GM19455 (cell line): Measurements from ENCODE around the gene PLBD1.
A peak's percentile ranks its signal among the peaks of the same experiment; 100 is the strongest.

ENCODE experiments used
- ATAC-seq: cut with Tn5 transposase; IDR thresholded peaks from one replicate; pipeline ENCODE4 v1.9.1; 2021; ENCODE audit not compliant: unreplicated experiment

PLBD1 gene

GRCh38 chr12:14567351-14568162 is at the start of gene PLBD1:
TSS of gene PLBD1 (minus strand) at chr12:14567883. CDS start at chr12:14567696, 187 bp downstream.
- peak; percentile 60 for ATAC-seq

GRCh38 chr12:14614704-14615121 is 47.0 kb upstream of the PLBD1 start:
- peak; percentile 40 for ATAC-seq

DNA sequence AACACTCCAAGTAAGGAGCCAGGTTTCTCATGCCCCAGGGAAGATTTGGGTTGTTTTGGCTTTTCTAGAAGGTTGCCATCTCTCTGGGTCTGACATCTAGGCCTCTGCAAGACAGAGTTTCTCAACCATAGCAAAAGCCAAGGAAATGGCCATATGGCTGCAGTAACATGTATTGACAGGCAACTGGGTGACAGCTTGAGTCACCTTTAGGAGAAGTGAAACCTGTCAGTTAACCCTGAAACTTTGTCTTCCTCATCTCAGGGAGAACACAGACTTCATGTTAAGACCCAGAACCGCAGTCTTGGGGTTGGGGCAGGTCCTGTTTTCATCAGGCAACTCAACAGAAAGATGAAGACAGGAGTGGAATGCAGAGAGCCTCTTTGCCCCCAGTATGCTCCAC is 46.0 kb upstream of the PLBD1 start:
- ATAC-seq: peak; percentile 97

GRCh38 chr12:14612898-14613445 is 45.3 kb upstream of the PLBD1 start:
- ATAC-seq: no peak

GRCh38 chr12:14612250-14612649 is 44.6 kb upstream of the PLBD1 start:
- ATAC-seq: no peak

- no peak for ATAC-seq
These were observed 44.0 kb upstream of the PLBD1 start for GRCh38 chr12:14611640-14612203.

- ATAC-seq: no peak
These were observed 39.9 kb upstream of the PLBD1 start for GRCh38 chr12:14607568-14607967.

DNA sequence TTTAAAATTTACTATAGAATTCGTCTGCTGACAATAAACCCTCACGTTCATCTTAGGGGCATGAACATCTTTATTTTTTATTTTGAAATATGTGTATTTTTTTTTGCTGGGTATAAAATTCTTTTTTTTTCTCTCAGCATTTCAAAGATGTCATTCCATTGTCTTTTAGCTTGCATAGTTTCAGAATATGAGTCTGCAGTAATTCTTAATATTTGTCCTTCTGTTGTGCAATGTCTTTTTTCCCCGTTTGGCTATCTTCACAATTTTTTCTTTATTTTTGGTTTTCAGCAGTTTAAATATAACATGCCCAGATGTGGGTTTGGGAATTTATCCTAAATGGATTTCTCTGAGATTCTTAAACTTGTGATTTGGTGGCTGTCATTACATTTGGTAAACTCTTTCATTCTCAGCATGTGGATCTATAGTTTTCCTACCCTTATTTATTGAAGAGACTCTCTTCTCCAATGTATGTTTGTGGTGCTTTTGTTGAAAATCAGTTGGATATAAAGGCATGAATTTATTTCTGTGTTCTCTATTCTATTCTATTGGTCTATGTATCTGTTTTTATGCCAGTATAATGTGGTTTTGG is 37.8 kb upstream of the PLBD1 start:
- no peak for ATAC-seq

DNA sequence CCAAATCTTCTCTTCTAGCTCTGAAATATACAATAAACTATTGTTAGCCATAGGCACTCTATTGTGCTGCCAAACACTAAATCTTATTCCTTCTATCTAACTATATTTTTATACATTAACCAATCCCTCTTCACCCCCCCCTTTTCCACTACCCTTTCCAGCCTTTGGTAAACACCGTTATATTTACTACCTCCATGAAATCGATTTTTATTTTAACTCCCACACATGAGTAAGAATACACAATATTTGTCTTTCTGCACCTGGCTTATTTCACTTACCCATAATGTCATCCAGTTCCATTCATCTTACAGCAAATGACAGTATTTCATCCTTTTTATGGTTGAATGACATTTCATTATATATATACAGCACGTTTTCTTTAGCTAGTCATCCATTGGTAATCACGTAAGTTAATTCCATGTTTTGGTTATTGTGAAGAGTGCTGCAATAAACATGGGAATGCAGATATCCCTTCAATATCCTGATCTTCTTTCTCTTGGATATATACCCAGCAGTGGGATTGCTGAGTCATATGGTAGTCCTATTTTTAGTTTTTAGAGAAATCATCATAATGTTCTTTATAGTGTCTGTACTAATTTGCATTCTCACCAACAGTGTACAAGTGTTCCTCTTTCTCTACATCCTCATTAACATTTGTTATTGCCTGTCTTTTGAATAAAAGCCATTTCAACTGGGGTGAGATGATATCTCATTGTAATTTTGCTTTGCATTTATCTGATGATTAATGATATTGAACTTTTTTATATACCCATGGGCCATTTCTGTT is 34.2 kb upstream of the PLBD1 start:
- no peak for ATAC-seq

DNA sequence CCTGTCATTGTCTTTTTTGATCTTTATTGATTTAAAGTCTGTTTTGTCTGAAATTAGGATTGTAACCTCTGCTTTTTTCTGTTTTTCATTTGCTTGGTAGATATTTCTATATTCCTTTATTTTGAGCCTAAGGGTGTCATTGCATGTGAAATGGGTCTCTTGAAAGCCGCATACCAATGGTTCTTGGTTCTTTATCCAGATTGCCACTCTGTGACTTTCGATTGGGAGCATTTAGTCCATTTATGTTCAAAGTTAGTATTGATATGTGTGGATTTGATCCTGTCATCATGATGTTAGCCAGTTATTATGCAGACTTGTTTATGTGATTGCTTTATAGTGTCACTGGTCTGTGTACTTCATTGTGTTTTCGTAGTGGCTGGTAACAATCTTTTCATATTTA is 29.8 kb upstream of the PLBD1 start:
- ATAC-seq: no peak

GRCh38 chr12:14591719-14592118 is 24.0 kb upstream of the PLBD1 start:
- no peak for ATAC-seq

- ATAC-seq: no peak
These were observed 21.7 kb upstream of the PLBD1 start for GRCh38 chr12:14589169-14590004.

DNA sequence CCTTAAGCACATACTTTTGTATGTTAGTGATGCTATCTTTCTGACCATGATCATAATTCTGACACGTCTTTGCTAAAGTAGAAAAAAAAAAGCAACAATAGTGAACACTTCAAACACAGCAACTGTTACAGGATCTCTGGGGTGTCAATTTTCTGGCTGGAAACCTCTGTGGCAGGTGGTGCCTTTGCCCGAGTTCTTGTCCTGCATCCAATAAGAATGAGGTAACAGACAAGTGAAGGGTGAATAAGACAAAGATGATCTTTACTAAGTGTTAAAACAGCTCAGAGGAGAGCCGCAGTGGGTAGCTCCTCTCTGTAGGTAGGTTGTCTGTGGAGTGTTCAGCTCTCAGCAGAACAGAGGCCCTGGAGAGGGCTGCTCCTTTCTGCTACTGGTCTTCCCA is 20.9 kb upstream of the PLBD1 start:
- ATAC-seq: no peak

DNA sequence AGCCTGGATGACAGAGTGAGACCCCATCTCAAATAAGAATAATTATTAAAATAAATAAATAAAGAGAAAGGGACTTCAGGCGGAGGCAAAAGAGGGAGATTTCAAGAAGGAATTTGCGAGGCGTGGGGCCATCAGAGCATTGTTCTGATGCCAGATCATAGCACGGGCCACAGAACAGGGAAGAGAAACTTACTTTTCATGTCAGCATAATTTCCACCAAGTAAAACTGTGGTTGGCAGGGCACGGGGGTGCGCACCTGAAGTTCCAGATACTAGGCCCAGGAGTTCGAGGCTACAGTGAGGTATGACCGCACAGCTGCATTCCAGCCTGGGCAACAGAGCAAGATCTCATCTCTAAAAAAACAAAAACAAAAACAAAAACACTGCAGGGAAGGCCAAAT is 11.0 kb upstream of the PLBD1 start:
- no peak for ATAC-seq

DNA sequence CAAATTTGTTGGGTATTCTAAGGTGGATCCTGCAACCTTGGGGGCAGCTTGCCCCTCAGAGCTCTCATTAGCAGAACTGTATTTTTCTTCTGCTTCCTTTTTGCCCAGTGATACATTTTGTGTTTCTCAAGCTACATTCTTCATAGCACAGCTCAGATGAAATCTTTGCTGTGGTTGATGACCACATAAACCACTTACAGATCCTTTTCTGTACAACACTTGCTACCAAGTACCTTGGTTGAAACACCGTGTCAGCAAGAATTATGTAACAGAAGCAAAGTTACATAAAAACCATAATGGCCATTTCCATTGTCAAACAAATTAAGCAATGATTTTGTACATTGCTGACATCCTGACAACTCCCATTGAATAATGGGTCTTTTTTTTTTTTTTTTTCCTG is 9.7 kb upstream of the PLBD1 start:
- no peak for ATAC-seq

- no peak for ATAC-seq
These were observed 9.2 kb upstream of the PLBD1 start for GRCh38 chr12:14576896-14577295.

- ATAC-seq: no peak
These were observed 7.9 kb upstream of the PLBD1 start for GRCh38 chr12:14575585-14575984.

DNA sequence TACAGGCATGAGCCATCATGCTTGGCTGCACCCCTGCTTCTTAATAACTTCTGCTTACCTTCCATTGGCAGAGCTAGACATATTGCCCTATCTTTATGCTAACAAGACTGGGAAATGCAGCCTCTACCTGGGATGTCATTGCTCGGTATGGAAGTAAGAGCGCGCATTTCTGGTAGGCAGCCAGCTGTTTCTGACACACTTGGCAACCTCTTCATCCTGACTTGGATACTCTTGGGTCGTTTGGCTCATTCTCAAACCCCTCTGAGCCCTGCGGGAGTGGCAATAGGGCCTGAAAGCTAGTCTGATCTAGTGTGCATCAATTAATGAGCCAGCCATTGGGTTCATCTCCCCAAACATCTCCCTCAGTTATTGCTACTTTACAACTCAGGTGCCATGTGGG is 5.4 kb upstream of the PLBD1 start:
- ATAC-seq: no peak

- no peak for ATAC-seq
These were observed 4.7 kb upstream of the PLBD1 start for GRCh38 chr12:14572401-14572800.

DNA sequence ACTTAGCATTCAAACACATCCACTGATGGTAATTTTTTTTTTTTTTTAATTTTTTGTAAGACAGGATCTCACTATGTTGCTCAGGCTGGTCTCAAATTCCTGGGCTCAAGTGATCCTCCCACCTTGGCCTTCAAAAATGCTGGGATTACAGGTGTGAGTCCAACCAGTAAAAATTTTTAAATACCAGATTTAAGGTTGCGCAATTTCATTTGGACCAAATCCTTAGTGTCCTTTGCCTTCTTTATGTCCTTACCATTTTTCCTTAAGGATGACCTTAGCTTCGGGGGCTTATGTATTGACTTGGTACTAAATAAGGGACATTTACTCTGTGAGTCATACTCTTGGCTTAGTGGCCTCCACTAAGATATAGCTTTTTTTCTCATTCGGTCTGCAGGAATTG is 4.1 kb upstream of the PLBD1 start:
- no peak for ATAC-seq
